Osteocyte (in vitro differentiated cells): ENCODE results near the gene FAM83C. TPM values are rescaled to one million over a fixed set of nuclear protein-coding genes. Genes with fewer than 3 reads are reported as not detected.

Source experiments
- DNase-seq: peaks from one replicate; pipeline ENCODE4 v3.0.0; 2021; ENCODE audit warnings: mixed read lengths; ENCODE audit not compliant: unreplicated experiment; ENCODE audit errors: extremely low spot score
- H3K27ac Mint-ChIP-seq: one replicate; pipeline ENCODE4 v1.8.0; 2021; ENCODE audit warnings: mild to moderate bottlenecking, mixed read lengths; ENCODE audit not compliant: unreplicated experiment
- H3K27me3 Mint-ChIP-seq: one replicate; pipeline ENCODE4 v1.8.0; 2021; ENCODE audit warnings: mixed read lengths; ENCODE audit not compliant: unreplicated experiment
- H3K36me3 Mint-ChIP-seq: one replicate; pipeline ENCODE4 v1.8.0; 2021; ENCODE audit warnings: mixed read lengths; ENCODE audit not compliant: unreplicated experiment
- H3K4me1 Mint-ChIP-seq: one replicate; pipeline ENCODE4 v1.8.0; 2021; ENCODE audit warnings: mixed read lengths; ENCODE audit not compliant: unreplicated experiment
- H3K4me3 Mint-ChIP-seq: one replicate; pipeline ENCODE4 v1.8.0; 2021; ENCODE audit warnings: mild to moderate bottlenecking, moderate library complexity, mixed read lengths; ENCODE audit not compliant: unreplicated experiment
- H3K9me3 Mint-ChIP-seq: one replicate; pipeline ENCODE4 v1.8.0; 2021; ENCODE audit warnings: mixed read lengths; ENCODE audit not compliant: unreplicated experiment
- CTCF ChIP-seq: fragments of 200-600 bp; sonication (generic); IDR thresholded peaks from 2 replicates; pipeline ENCODE4 v1.5.0; 2021; ENCODE audit warnings: antibody characterized with exemption, mild to moderate bottlenecking, moderate library complexity
- total RNA-seq: library from RNA; stranded (reverse); gene quantifications from 2 replicates; pipeline ENCODE4 v1.2.1, GENCODE V29; 2021

Gene FAM83C
- total RNA-seq, 1 donor from 2014 or later, result not detected

GRCh38 chr20:35297740-35298139 lies 5.5 kb upstream of the FAM83C start:
- no peak for TF ChIP-seq CTCF
- Mint-ChIP-seq H3K36me3 (no peaks in the 10 kb centered on the region), H3K27me3 (no peaks in the 10 kb centered on the region), H3K27ac (no peak overlapping the region), H3K4me1 (peaks cover 17% of the 10 kb centered on the region), H3K9me3 (no peaks in the 10 kb centered on the region), H3K4me3 (no peak overlapping the region)
- DNase-seq, result no peak

- H3K27me3 Mint-ChIP-seq, result no peaks in the 10 kb centered on the region
- H3K4me1 Mint-ChIP-seq, result peaks cover 11% of the 10 kb centered on the region
- H3K27ac Mint-ChIP-seq, result no peak overlapping the region
- no peak for DNase-seq
- H3K36me3 Mint-ChIP-seq, result no peaks in the 10 kb centered on the region
- TF ChIP-seq CTCF, result no peak
- H3K9me3 Mint-ChIP-seq, result no peaks in the 10 kb centered on the region
- H3K4me3 Mint-ChIP-seq, result no peak overlapping the region
Measured at GRCh38 chr20:35297155-35297554, 4.9 kb upstream of the FAM83C start.

GRCh38 chr20:35296101-35296554 lies 3.9 kb upstream of the FAM83C start:
- no peak overlapping the region for H3K4me3 Mint-ChIP-seq

GRCh38 chr20:35295674-35296073 lies 3.4 kb upstream of the FAM83C start:
- no peak for TF ChIP-seq CTCF
- DNase-seq, result no peak
- Mint-ChIP-seq H3K4me1 (no peaks in the 10 kb centered on the region), H3K36me3 (no peaks in the 10 kb centered on the region), H3K4me3 (no peak overlapping the region), H3K9me3 (no peaks in the 10 kb centered on the region), H3K27ac (no peak overlapping the region), H3K27me3 (no peaks in the 10 kb centered on the region)

More at GRCh38 chr20:35296101-35296554, 3.9 kb upstream of the FAM83C start:
- Mint-ChIP-seq H3K27me3 (no peaks in the 10 kb centered on the region), H3K27ac (no peak overlapping the region), H3K4me1 (peaks cover under 1% of the 10 kb centered on the region), H3K9me3 (no peaks in the 10 kb centered on the region), H3K36me3 (no peaks in the 10 kb centered on the region)
- no peak for TF ChIP-seq CTCF
- DNase-seq, result no peak

- Mint-ChIP-seq H3K27ac (no peak overlapping the region), H3K4me1 (no peaks in the 10 kb centered on the region), H3K27me3 (no peaks in the 10 kb centered on the region)
Measured at GRCh38 chr20:35295058-35295457, 2.8 kb upstream of the FAM83C start.

More at GRCh38 chr20:35295058-35295457, 2.8 kb upstream of the FAM83C start:
- Mint-ChIP-seq H3K36me3 (no peaks in the 10 kb centered on the region), H3K4me3 (no peak overlapping the region), H3K9me3 (no peaks in the 10 kb centered on the region)
- no peak for TF ChIP-seq CTCF
- no peak for DNase-seq
